GM12875 (cell line): ENCODE measurements around the gene PLD5.
"Not testable (repeated sequence)": the region's sequence is repeated elsewhere in the genome, so short reads cannot be mapped to it uniquely, and the experiment has no call there.

Experiments
- H3K4me3 ChIP-seq: one replicate; pipeline ENCODE4 v1.5.1; 2011; ENCODE audit warnings: low read depth, low read length, control low read depth
- TF ChIP-seq, protein P1 (sequence below): IDR thresholded peaks from 2 replicates; pipeline ENCODE4 v1.5.1; 2011; ENCODE audit warnings: low read depth, mild to moderate bottlenecking, control low read depth, inconsistent platforms, low read length, moderate library complexity, borderline replicate concordance; ENCODE audit not compliant: insufficient read depth

The PLD5 gene

DNA sequence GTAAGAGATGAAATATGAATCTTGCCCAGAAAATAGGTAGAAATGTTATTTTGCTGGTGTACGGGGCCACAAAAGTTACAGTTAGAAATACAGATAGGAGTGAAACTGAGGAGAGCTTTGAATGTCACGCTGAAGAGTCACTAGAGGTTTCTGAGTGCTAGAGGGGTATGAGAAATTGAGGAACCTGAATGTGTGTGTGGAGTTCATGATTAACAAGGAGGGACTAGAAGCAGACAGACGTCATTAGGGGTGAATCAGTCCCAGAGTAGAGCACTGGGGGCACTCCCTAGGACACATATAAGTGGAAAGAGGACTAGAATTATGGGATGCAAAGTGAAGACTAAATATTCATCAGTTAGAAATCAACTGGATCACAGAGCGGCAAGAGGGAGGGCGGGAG is 336.7 kb downstream of the PLD5 start:
- no peak overlapping the region for H3K4me3 ChIP-seq
- TF ChIP-seq, protein P1, sequence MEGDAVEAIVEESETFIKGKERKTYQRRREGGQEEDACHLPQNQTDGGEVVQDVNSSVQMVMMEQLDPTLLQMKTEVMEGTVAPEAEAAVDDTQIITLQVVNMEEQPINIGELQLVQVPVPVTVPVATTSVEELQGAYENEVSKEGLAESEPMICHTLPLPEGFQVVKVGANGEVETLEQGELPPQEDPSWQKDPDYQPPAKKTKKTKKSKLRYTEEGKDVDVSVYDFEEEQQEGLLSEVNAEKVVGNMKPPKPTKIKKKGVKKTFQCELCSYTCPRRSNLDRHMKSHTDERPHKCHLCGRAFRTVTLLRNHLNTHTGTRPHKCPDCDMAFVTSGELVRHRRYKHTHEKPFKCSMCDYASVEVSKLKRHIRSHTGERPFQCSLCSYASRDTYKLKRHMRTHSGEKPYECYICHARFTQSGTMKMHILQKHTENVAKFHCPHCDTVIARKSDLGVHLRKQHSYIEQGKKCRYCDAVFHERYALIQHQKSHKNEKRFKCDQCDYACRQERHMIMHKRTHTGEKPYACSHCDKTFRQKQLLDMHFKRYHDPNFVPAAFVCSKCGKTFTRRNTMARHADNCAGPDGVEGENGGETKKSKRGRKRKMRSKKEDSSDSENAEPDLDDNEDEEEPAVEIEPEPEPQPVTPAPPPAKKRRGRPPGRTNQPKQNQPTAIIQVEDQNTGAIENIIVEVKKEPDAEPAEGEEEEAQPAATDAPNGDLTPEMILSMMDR = no peak

DNA sequence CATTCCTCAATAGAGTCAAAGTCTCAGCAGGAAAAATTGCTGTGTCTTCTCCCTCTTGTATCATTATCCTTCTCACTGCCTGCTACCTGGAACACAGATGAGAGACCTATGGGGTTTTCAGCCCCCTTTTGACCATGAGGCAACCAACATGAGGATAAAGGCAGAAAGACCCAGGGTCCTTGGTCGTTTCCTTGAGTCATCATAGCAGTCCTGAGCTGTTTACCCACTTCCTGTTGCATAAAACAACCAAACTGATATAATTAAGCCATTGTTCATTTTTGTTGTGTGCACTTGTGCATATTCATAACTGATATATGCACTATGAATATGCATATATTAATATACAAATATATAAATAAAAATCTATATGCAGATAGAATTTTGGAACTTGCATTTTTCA is 337.3 kb downstream of the PLD5 start:
- TF ChIP-seq, protein P1 = no peak
- no peak overlapping the region for H3K4me3 ChIP-seq

DNA sequence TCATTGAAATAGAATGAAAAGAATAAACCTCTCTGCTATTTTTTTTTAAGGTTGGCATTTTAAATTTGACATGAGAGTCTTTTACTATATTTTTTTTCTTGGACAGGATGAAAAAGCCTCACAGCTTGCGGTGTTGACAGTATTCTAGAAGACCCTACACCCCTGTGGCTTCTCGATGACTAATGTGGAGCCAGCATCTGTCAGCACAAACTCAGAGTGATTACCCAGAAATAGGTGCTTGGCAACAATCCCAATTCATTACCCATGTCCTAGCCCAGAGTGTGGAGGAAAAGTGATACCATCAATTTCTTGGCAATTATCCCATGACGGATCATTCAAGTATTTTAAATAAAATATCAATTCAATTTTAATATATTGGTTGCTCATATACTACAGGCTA is 338.8 kb downstream of the PLD5 start:
- no peak overlapping the region for H3K4me3 ChIP-seq
- TF ChIP-seq, protein P1 = no peak

DNA sequence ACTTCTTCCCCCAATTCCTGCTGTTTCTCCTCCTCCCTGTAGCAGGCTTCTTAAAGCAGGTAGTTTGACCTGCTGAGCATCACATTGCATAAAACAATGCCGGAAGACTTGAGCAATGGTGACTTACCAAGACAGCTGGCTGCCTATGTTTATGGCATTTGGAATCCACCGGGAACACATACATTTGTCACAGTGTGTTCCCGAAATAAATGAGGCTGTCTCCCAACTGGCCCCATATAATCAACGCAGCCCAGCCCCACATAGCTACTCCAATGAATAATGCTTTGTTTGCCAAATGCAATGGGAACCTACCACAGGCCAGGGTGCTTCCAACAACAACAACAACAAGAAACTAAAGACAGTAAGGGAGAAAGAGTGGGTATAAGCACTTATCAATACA is 339.5 kb downstream of the PLD5 start:
- TF ChIP-seq, protein P1 = no peak
- no peak overlapping the region for H3K4me3 ChIP-seq

DNA sequence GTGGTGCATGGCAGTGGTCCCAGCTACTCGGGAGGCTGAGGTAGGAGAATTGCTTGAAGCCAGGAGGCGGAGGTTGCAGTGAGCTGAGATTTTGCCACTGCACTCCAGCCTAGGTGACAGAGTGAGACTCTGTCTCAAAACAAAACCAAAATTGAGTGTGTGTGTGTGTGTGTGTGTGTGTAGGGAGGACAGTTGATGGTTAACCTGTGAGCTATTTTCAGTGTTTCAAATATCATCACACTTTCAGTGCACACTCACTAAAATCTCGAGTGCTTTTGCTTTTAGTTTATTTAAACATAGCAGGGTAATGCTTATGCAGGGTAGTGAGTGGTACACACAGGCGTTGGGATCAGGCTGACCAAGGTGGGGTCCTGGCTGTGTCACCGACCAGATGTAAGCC is 344.7 kb downstream of the PLD5 start:
- not testable (repeated sequence) for H3K4me3 ChIP-seq

DNA sequence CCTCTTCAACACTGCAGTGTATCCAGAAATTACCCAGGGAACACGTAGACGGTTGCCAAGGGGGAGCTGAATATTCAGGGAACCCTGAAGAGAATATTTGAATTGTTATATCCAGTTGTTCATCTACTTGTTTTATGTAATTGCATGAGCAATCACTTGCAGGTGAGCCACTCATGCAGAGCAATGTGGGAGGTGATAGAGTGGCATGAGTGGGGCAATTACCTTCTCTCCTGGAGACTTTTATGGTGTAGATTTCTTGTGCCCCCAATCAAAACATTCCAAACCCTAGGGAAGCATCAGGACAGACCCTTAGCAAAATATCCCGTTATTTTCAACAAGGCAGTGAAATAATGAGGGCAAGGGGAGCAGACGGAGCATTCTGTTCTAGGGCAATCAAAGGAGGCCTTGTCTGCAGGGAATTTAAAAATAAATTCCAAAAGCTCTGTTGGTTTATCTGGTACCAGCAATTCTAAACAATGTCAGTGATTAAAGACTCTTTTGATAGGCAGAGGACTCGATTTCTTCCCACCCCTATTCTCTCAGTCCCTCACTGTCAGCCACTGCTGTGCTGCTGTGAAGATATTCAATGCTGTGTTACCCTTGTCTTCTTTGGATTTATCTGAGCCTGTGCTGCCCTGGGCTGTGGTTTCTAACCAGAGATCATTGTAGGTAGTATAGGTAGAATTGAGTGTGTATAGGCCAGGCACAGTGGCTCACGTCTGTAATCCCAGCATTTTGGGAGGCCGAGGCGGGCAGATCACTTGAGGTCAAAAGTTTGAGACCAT is 345.4 kb downstream of the PLD5 start:
- TF ChIP-seq, protein P1 = no peak
- H3K4me3 ChIP-seq = no peak overlapping the region

DNA sequence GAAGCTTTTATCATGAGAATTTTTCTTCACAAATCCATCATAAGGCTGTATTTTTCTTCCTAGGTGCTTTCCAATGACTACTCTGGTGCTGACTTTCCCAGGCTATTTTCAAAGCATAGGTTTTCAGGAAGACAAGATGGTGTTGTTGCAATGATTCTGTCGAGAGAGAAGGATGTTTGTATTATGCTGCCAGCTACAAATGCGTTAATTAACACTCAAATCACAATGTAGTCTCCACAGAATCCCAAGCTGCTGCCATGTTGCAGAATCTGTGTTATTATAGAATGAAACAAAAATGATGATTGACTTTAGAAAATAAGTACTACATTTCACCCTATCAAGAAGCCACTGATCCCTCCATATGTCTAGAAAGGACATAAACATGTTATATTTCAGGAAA is 346.1 kb downstream of the PLD5 start:
- no peak overlapping the region for H3K4me3 ChIP-seq
- TF ChIP-seq, protein P1 = no peak
